ENCODE measurements around the gene FARS2. TPM values are rescaled to one million over a fixed set of nuclear protein-coding genes. Genes with fewer than 3 reads are reported as not detected.

Gene FARS2
- total and polyA plus RNA-seq, 2 of the 13 experiments (the other 11 are each of a cell fraction or from before 2014, with no cell fraction given) = 15.4 to 26.0 TPM

DNA sequence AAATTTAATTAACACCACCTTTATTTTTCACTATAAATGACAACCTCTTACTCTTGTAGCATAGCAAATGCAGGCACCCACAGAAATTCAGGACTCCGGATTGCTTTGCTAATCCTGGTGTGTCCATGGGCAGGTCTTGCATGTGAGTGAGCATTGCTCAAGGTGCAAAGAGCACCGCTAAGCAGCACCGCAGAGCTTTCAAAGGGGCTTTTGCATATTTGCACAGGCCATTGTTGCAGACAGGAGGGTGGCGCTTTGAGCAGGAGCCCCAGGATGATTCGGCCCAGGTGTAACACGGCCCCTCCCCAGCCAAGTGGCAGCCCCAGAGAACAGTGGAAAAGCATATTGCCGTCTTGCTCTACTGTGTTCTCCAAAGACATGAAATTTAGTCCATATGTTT, 452.2 kb downstream of the FARS2 start (continued):
- TF ChIP-seq MYPOP (CRISPR knock-in tag; IDR thresholded peaks at IDR 0.05) (peak; percentile 82), DRAP1 (CRISPR knock-in tag; IDR thresholded peaks at IDR 0.05) (no peak), ZNF30 (CRISPR knock-in tag; IDR thresholded peaks at IDR 0.05) (no peak), ATF4 (CRISPR knock-in tag; IDR thresholded peaks at IDR 0.05) (0 out of 4 replicates have a peak, but pooled peaks of 1 of the 2 experiments have one; percentile 34), MXD3 (CRISPR knock-in tag; IDR thresholded peaks at IDR 0.05) (no peak), RXRB (CRISPR knock-in tag; IDR thresholded peaks at IDR 0.05; ENCODE audit: borderline replicate concordance) (peak; percentile 31; the same call in 1 of the 2 replicates), PREB (CRISPR knock-in tag; IDR thresholded peaks at IDR 0.05) (no peak)
- TF ChIP-seq, protein P1, sequence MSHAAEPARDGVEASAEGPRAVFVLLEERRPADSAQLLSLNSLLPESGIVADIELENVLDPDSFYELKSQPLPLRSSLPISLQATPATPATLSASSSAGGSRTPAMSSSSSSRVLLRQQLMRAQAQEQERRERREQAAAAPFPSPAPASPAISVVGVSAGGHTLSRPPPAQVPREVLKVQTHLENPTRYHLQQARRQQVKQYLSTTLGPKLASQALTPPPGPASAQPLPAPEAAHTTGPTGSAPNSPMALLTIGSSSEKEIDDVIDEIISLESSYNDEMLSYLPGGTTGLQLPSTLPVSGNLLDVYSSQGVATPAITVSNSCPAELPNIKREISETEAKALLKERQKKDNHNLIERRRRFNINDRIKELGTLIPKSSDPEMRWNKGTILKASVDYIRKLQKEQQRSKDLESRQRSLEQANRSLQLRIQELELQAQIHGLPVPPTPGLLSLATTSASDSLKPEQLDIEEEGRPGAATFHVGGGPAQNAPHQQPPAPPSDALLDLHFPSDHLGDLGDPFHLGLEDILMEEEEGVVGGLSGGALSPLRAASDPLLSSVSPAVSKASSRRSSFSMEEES (CRISPR knock-in tag; IDR thresholded peaks at IDR 0.05) = no peak
- TF ChIP-seq, protein P2, sequence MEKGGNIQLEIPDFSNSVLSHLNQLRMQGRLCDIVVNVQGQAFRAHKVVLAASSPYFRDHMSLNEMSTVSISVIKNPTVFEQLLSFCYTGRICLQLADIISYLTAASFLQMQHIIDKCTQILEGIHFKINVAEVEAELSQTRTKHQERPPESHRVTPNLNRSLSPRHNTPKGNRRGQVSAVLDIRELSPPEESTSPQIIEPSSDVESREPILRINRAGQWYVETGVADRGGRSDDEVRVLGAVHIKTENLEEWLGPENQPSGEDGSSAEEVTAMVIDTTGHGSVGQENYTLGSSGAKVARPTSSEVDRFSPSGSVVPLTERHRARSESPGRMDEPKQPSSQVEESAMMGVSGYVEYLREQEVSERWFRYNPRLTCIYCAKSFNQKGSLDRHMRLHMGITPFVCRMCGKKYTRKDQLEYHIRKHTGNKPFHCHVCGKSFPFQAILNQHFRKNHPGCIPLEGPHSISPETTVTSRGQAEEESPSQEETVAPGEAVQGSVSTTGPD (CRISPR knock-in tag; IDR thresholded peaks at IDR 0.05) = no peak
- TF ChIP-seq, protein P3, sequence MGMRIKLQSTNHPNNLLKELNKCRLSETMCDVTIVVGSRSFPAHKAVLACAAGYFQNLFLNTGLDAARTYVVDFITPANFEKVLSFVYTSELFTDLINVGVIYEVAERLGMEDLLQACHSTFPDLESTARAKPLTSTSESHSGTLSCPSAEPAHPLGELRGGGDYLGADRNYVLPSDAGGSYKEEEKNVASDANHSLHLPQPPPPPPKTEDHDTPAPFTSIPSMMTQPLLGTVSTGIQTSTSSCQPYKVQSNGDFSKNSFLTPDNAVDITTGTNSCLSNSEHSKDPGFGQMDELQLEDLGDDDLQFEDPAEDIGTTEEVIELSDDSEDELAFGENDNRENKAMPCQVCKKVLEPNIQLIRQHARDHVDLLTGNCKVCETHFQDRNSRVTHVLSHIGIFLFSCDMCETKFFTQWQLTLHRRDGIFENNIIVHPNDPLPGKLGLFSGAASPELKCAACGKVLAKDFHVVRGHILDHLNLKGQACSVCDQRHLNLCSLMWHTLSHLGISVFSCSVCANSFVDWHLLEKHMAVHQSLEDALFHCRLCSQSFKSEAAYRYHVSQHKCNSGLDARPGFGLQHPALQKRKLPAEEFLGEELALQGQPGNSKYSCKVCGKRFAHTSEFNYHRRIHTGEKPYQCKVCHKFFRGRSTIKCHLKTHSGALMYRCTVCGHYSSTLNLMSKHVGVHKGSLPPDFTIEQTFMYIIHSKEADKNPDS (CRISPR knock-in tag; IDR thresholded peaks at IDR 0.05) = peak; percentile 39; the same call in 1 of the 2 replicates
- TF ChIP-seq, protein P4, sequence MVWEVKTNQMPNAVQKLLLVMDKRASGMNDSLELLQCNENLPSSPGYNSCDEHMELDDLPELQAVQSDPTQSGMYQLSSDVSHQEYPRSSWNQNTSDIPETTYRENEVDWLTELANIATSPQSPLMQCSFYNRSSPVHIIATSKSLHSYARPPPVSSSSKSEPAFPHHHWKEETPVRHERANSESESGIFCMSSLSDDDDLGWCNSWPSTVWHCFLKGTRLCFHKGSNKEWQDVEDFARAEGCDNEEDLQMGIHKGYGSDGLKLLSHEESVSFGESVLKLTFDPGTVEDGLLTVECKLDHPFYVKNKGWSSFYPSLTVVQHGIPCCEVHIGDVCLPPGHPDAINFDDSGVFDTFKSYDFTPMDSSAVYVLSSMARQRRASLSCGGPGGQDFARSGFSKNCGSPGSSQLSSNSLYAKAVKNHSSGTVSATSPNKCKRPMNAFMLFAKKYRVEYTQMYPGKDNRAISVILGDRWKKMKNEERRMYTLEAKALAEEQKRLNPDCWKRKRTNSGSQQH (CRISPR knock-in tag; IDR thresholded peaks at IDR 0.05; ENCODE audit: low read depth) = no peak
- TF ChIP-seq, protein P5, sequence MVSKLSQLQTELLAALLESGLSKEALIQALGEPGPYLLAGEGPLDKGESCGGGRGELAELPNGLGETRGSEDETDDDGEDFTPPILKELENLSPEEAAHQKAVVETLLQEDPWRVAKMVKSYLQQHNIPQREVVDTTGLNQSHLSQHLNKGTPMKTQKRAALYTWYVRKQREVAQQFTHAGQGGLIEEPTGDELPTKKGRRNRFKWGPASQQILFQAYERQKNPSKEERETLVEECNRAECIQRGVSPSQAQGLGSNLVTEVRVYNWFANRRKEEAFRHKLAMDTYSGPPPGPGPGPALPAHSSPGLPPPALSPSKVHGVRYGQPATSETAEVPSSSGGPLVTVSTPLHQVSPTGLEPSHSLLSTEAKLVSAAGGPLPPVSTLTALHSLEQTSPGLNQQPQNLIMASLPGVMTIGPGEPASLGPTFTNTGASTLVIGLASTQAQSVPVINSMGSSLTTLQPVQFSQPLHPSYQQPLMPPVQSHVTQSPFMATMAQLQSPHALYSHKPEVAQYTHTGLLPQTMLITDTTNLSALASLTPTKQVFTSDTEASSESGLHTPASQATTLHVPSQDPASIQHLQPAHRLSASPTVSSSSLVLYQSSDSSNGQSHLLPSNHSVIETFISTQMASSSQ (IDR thresholded peaks at IDR 0.05; ENCODE audit: low read depth) = no peak
- TF ChIP-seq, protein P5 (CRISPR knock-in tag; IDR thresholded peaks at IDR 0.05; ENCODE audit: borderline replicate concordance) = peak; percentile 25; the same call in 1 of the 2 replicates

All from HepG2 (cell line).